Lower leg skin (tissue), 3 donors: ENCODE results near the gene RPL26.

Experiments used
- CTCF ChIP-seq, 3 donors: fragments of 450-650 bp; IDR thresholded peaks; one replicate each; pipeline ENCODE4 v1.5.1; 2016; ENCODE audit warnings: antibody characterized with exemption in 3 of 3, mild to moderate bottlenecking in 3 of 3, moderate library complexity in 2 of 3
- POLR2A ChIP-seq, 2 donors: fragments of 450-650 bp; IDR thresholded peaks; one replicate each; pipeline ENCODE4 v1.6.1; 2016 to 2017; ENCODE audit warnings: antibody characterized with exemption in 2 of 2, mild to moderate bottlenecking in 1 of 2, moderate library complexity in 1 of 2

DNA sequence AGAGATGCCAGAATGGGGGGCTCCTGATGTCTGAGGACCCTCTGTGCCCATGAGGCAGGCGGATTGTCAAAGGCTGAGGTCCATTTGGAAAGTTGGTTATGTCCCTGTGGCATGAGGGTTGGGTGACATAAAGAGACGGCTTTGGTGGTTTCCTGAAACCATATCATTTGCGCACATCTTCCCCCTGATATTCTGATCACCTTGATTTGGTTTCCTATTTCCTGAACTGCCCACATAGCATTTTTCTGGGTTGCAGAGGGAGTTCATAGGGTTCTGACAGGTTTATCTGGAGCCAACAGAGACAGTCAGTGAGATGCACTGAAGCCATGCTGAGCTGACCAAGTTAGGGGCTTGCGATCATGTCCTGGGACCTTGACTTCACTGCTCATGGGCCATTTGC, 30.3 kb upstream of the RPL26 start:
- no peak for TF ChIP-seq POLR2A (IDR thresholded peaks at IDR 0.05)
- TF ChIP-seq CTCF (IDR thresholded peaks at IDR 0.05) = no peak
